ENCODE data around the gene RNF152. TPM values are rescaled to one million over a fixed set of nuclear protein-coding genes. Genes with fewer than 3 reads are reported as not detected.

RNF152 gene
- total RNA-seq, 1 experiment from 2014 or later: 2.4 TPM

- Mint-ChIP-seq H3K27ac (ENCODE audit: unreplicated experiment) (no peak overlapping the region), H3K9me3 (ENCODE audit: unreplicated experiment) (no peaks in the 10 kb centered on the region), H3K27me3 (ENCODE audit: insufficient read depth, unreplicated experiment) (no peaks in the 10 kb centered on the region), H3K4me3 (ENCODE audit: unreplicated experiment) (no peak overlapping the region), H3K4me1 (ENCODE audit: low read depth, unreplicated experiment) (no peaks in the 10 kb centered on the region), H3K36me3 (ENCODE audit: insufficient read depth, unreplicated experiment) (no peaks in the 10 kb centered on the region)
- intact Hi-C loops (cut with micrococcal nuclease; ENCODE audit: unreplicated experiment): no loop called here
- TF ChIP-seq CTCF (IDR thresholded peaks at IDR 0.05; ENCODE audit: insufficient read depth in 1 of 2, low read depth in 1 of 2, low read length in 1 of 2, severe bottlenecking in 1 of 2, unreplicated experiment in 1 of 2): no peak
- no peaks in the 10 kb centered on the region for H3K4me1 ChIP-seq
- no peak overlapping the region for H3K4me3 ChIP-seq (ENCODE audit: low read depth, low read length)
- H3K36me3 ChIP-seq (ENCODE audit: control insufficient read depth, insufficient read depth, low read length): no peaks in the 10 kb centered on the region
- CTCF ChIA-PET: no interaction called here
- no peaks in the 10 kb centered on the region for H3K9me3 ChIP-seq
- no peaks in the 10 kb centered on the region for H3K27me3 ChIP-seq (replicated peaks; ENCODE audit: control insufficient read depth, insufficient read depth, low read length)
- BruUV-seq (replicated peaks): no TSS peak
- POLR2A ChIA-PET: no interaction called here
- DNase-seq: no peak
Observed at GRCh38 chr18:61935362-61935761, 42.6 kb upstream of the RNF152 start.

DNA sequence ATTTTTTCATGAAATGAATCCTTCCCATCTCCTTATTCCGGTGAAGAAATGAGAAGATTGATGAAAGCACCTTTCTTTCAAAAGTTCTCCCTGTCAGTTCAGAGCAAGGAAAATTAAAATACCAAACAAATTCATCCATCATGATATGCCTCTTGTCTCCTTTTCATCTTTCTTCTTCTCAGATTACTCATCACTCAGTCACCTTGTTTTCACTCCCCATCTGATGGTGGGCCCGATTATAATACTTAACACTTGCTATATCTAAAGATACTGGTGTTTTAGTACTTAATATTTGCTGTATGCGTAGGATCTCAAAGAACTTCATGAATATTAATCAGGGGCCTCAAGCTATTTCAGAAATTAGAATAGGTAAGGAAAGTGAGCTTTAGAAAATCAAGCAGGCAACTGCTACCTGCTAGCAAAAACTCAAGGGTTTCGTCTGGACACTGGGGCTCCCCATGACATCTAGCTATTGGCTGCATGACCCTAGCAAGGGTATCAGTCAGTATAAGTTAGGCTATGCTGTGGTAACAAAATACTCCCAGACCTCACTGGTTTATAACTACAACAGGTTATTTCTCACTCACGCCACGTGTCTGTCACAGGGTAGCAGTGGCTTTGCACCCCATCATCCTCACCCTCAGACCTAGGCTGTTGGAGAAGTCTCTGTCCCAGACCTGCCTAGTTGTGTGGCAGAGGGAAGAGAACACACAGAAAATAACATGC lies 39.0 kb upstream of the RNF152 start:
- Mint-ChIP-seq H3K4me3 (ENCODE audit: unreplicated experiment) (no peak overlapping the region), H3K27me3 (ENCODE audit: insufficient read depth, unreplicated experiment) (no peaks in the 10 kb centered on the region), H3K9me3 (ENCODE audit: unreplicated experiment) (no peaks in the 10 kb centered on the region), H3K4me1 (ENCODE audit: low read depth, unreplicated experiment) (no peaks in the 10 kb centered on the region), H3K27ac (ENCODE audit: unreplicated experiment) (no peak overlapping the region), H3K36me3 (ENCODE audit: insufficient read depth, unreplicated experiment) (no peaks in the 10 kb centered on the region)
- ChIA-PET CTCF (no interaction called here), POLR2A (no interaction called here)
- no peaks in the 10 kb centered on the region for H3K36me3 ChIP-seq (ENCODE audit: control insufficient read depth, insufficient read depth, low read length)
- H3K4me3 ChIP-seq (ENCODE audit: low read depth, low read length): no peak overlapping the region
- no peak for DNase-seq
- intact Hi-C loops (cut with micrococcal nuclease; ENCODE audit: unreplicated experiment): no loop called here
- H3K27me3 ChIP-seq (replicated peaks; ENCODE audit: control insufficient read depth, insufficient read depth, low read length): no peaks in the 10 kb centered on the region
- TF ChIP-seq CTCF (IDR thresholded peaks at IDR 0.05; ENCODE audit: insufficient read depth in 1 of 2, low read depth in 1 of 2, low read length in 1 of 2, severe bottlenecking in 1 of 2, unreplicated experiment in 1 of 2): no peak
- no peaks in the 10 kb centered on the region for H3K9me3 ChIP-seq
- no peaks in the 10 kb centered on the region for H3K4me1 ChIP-seq
- BruUV-seq (replicated peaks): no TSS peak

DNA sequence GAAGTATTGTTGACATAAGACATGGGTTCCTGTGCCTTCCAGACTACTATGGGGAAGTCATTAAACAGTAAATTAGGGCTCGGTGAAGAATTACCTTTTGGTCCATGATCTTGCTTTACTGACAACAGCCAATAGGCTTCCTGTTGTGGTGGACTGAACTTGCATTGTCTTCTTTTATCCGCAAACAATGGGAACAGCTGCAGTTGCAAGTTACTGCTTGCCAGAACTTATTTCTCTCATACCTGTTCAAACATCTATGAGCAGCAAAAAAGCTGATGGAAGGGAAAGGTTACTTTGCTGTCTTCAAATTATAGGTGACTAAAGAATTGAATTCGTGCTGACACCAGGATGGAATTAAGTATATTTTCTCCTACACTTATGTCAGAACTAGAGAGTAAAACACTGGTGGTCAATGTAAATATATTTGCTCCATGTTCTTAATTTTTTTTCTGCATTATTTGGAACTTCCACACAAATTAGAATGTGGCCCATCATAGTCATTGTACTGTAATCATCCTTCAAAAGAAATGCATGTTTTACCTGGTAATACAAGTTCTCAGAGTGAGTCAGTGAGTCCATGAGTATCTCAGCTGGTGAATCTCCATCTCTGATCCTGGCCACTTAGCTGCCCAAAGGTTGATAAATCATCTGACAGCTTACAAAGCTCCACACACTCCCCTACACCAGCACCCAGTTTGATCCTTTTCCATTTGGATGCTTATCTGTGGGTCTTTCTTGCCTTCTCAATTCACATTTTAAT lies 37.3 kb upstream of the RNF152 start:
- H3K27me3 Mint-ChIP-seq (ENCODE audit: insufficient read depth, unreplicated experiment): no peaks in the 10 kb centered on the region
- H3K9me3 Mint-ChIP-seq (ENCODE audit: unreplicated experiment): no peaks in the 10 kb centered on the region
- intact Hi-C loops (cut with micrococcal nuclease; ENCODE audit: unreplicated experiment): no loop called here
- no peaks in the 10 kb centered on the region for H3K36me3 ChIP-seq (ENCODE audit: control insufficient read depth, insufficient read depth, low read length)
- POLR2A ChIA-PET: no interaction called here
- no peaks in the 10 kb centered on the region for H3K36me3 Mint-ChIP-seq (ENCODE audit: insufficient read depth, unreplicated experiment)
- DNase-seq: no peak
- no peaks in the 10 kb centered on the region for H3K4me1 Mint-ChIP-seq (ENCODE audit: low read depth, unreplicated experiment)
- CTCF ChIA-PET: no interaction called here
- H3K9me3 ChIP-seq: no peaks in the 10 kb centered on the region
- H3K4me3 ChIP-seq (ENCODE audit: low read depth, low read length): no peak overlapping the region
- H3K4me3 Mint-ChIP-seq (ENCODE audit: unreplicated experiment): no peak overlapping the region
- no peaks in the 10 kb centered on the region for H3K4me1 ChIP-seq
- no TSS peak for BruUV-seq (replicated peaks)
- TF ChIP-seq CTCF (IDR thresholded peaks at IDR 0.05; ENCODE audit: insufficient read depth in 1 of 2, low read depth in 1 of 2, low read length in 1 of 2, severe bottlenecking in 1 of 2, unreplicated experiment in 1 of 2): no peak
- no peaks in the 10 kb centered on the region for H3K27me3 ChIP-seq (replicated peaks; ENCODE audit: control insufficient read depth, insufficient read depth, low read length)
- H3K27ac Mint-ChIP-seq (ENCODE audit: unreplicated experiment): no peak overlapping the region
